NT2/D1 (cell line): Measurements from ENCODE around the gene FER.

Experiments used
- SUZ12 ChIP-seq: IDR thresholded peaks from 2 replicates; pipeline ENCODE4 v1.6.1; 2011; ENCODE audit not compliant: insufficient read length, insufficient read depth; ENCODE audit errors: extremely low read depth
- ZNF274 ChIP-seq: IDR thresholded peaks from 2 replicates; pipeline ENCODE4 v1.6.1; 2011; ENCODE audit warnings: mild to moderate bottlenecking, low read depth, low read length

GRCh38 chr5:108950276-108950675 is 202.6 kb downstream of the FER start:
- TF ChIP-seq ZNF274: no peak
- no peak for TF ChIP-seq SUZ12
